ENCODE data around the gene ATP8B3.
A peak's percentile ranks its signal among the peaks of the same experiment; 100 is the strongest.

ATP8B3 gene

GRCh38 chr19:1739960-1740629, 72.0 kb downstream of the ATP8B3 start:
- no peak overlapping the region for H3K27ac ChIP-seq (ENCODE audit: low read depth, low read length)
- H3K27me3 ChIP-seq (ENCODE audit: insufficient read depth, low read length), result peaks cover 38% of the 10 kb centered on the region
- H3K4me3 ChIP-seq (ENCODE audit: low read length), result no peak overlapping the region
- 86% methylated on average over 11 of the region's 11 CpGs for WGBS
- H3K9ac ChIP-seq (ENCODE audit: low read depth, low read length), result no peak overlapping the region
- no peaks in the 10 kb centered on the region for H3K36me3 ChIP-seq (ENCODE audit: insufficient read depth, low read length)
- H3K9me3 ChIP-seq (ENCODE audit: insufficient read depth, low read depth, low read length), result no peaks in the 10 kb centered on the region
- H3K4me1 ChIP-seq (ENCODE audit: insufficient read depth, low read length), result no peaks in the 10 kb centered on the region

DNA sequence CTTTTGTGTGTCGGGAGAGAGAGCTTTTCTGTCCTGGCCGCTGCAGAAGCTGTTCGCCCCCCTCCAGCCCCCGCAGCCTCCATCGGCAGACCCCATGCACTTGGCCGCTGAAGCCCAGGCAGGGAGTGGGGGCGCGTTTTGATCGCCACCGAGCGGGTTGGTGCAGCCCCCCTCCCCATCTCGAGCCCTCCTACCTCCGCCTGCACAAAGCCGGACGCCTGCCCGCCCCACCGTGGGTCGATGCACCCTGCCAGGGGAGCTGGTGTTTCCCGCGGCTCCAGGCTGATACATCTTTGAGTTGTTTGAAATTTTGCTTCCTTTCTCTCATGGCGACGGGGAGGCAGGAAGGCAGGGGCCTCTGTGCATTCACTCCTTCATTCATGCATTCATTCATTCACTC, 75.1 kb downstream of the ATP8B3 start:
- Histone ChIP-seq H3K9me3 (ENCODE audit: insufficient read depth, low read depth, low read length) (no peaks in the 10 kb centered on the region), H3K4me1 (ENCODE audit: insufficient read depth, low read length) (no peaks in the 10 kb centered on the region), H3K4me3 (ENCODE audit: low read length) (no peak overlapping the region), H3K36me3 (ENCODE audit: insufficient read depth, low read length) (no peaks in the 10 kb centered on the region), H3K9ac (ENCODE audit: low read depth, low read length) (no peak overlapping the region), H3K27ac (ENCODE audit: low read depth, low read length) (no peak overlapping the region), H3K27me3 (ENCODE audit: insufficient read depth, low read length) (peaks cover 37% of the 10 kb centered on the region)
- 65% methylated on average over 22 of the region's 22 CpGs for WGBS

DNA sequence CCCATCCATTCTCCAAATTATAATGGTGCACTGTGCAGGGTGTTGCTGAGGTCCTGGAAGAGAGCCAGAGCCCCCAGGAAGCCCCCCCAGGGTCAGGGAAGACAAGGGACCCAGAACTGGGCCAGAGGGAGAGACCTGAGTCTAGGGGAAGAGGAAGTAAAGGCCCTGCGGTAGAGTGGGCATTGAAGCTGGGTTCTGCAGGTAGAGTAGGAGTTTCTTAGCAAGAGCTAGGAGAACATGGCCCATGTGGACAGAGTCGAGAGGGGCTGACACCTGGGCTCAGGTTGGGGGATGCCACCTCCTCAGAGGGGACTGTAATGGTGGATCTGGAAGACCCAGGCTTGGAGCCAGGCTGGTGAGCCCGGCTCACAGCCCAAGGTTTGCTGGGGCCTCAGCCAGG, 75.8 kb downstream of the ATP8B3 start:
- Histone ChIP-seq H3K27me3 (ENCODE audit: insufficient read depth, low read length) (peaks cover 36% of the 10 kb centered on the region), H3K27ac (ENCODE audit: low read depth, low read length) (no peak overlapping the region)
- WGBS, result 83% methylated on average over 3 of the region's 3 CpGs

GRCh38 chr19:1734321-1734966, 77.6 kb downstream of the ATP8B3 start:
- H3K27me3 ChIP-seq (ENCODE audit: insufficient read depth, low read length), result peaks cover 34% of the 10 kb centered on the region
- H3K4me1 ChIP-seq (ENCODE audit: insufficient read depth, low read length), result no peaks in the 10 kb centered on the region
- H3K9ac ChIP-seq (ENCODE audit: low read depth, low read length), result no peak overlapping the region
- WGBS, result 23% methylated on average over 28 of the region's 28 CpGs
- peak overlapping the region; percentile 10; the same call in 1 of the 2 replicates for H3K4me3 ChIP-seq (ENCODE audit: low read length)
- no peaks in the 10 kb centered on the region for H3K36me3 ChIP-seq (ENCODE audit: insufficient read depth, low read length)
- no peak overlapping the region for H3K27ac ChIP-seq (ENCODE audit: low read depth, low read length)
- H3K9me3 ChIP-seq (ENCODE audit: insufficient read depth, low read depth, low read length), result no peaks in the 10 kb centered on the region

More for the DNA sequence above, 75.8 kb downstream of the ATP8B3 start:
- H3K4me3 ChIP-seq (ENCODE audit: low read length), result no peak overlapping the region
- no peaks in the 10 kb centered on the region for H3K36me3 ChIP-seq (ENCODE audit: insufficient read depth, low read length)
- no peak overlapping the region for H3K9ac ChIP-seq (ENCODE audit: low read depth, low read length)
- H3K4me1 ChIP-seq (ENCODE audit: insufficient read depth, low read length), result no peaks in the 10 kb centered on the region
- no peaks in the 10 kb centered on the region for H3K9me3 ChIP-seq (ENCODE audit: insufficient read depth, low read depth, low read length)
